ENCODE measurements around the gene RAPGEF1.
"Not testable (repeated sequence)": the region's sequence is repeated elsewhere in the genome, so short reads cannot be mapped to it uniquely, and the experiment has no call there.

The RAPGEF1 gene

DNA sequence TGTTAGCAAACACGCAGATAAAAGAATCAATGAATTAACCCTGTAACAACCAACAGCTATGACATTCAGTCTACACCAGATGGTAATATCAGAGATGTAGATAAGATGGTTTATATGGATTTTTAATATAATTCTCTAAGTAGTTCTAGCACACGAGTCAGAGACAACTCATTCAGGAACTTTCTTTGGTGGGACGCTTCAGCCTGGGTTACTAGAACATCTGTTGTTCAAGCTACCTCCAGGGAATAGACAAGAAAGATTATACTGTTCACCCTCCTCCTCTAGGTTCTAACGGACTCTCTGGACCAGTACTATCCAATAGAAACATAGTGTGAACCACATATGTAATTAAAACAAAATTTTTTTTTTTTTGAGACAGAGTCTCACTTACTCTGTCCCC, 73.8 kb downstream of the RAPGEF1 start:
- TF ChIP-seq ZFX (IDR thresholded peaks at IDR 0.05; ENCODE audit: borderline replicate concordance) = no peak
- TF ChIP-seq, protein P1, sequence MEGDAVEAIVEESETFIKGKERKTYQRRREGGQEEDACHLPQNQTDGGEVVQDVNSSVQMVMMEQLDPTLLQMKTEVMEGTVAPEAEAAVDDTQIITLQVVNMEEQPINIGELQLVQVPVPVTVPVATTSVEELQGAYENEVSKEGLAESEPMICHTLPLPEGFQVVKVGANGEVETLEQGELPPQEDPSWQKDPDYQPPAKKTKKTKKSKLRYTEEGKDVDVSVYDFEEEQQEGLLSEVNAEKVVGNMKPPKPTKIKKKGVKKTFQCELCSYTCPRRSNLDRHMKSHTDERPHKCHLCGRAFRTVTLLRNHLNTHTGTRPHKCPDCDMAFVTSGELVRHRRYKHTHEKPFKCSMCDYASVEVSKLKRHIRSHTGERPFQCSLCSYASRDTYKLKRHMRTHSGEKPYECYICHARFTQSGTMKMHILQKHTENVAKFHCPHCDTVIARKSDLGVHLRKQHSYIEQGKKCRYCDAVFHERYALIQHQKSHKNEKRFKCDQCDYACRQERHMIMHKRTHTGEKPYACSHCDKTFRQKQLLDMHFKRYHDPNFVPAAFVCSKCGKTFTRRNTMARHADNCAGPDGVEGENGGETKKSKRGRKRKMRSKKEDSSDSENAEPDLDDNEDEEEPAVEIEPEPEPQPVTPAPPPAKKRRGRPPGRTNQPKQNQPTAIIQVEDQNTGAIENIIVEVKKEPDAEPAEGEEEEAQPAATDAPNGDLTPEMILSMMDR (IDR thresholded peaks at IDR 0.05) = no peak
- H3K27ac ChIP-seq = no peak overlapping the region

DNA sequence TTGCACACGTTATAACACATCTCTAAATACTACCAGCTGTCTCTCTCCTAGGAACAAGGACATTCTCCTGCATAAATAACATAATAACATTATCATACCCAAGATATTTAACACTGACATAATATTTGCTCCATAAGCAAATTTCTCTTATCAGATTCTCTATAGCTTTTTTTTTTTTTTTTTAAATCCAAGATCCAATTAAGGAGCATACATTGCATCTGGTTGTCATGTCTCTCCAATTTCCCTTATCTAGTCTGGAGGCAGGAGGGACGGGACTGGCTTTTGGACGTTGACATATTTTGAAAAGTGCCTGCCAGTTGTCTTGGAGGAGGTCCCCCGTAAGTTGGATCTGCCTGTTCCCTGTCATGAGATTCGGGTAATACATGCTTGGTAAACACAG, 76.6 kb downstream of the RAPGEF1 start:
- TF ChIP-seq, protein P1 (IDR thresholded peaks at IDR 0.05) = no peak
- no peak for TF ChIP-seq ZFX (IDR thresholded peaks at IDR 0.05; ENCODE audit: borderline replicate concordance)
- H3K27ac ChIP-seq = no peak overlapping the region

DNA sequence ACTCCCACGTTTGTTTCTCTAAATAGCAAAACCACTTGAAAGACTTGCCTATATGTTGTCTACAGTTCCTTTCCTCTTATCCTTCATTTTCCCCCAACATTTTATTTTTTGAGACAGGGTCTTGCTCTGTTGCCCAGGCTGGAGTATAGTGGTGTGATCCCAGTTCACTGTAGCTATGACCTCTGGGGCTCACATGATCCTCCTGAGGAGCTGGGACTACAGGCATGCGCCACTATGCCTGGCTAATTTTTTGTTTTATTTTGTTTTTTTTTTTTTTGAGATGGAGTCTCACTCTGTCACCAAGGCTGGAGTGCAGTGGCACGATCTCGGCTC, 77.6 kb downstream of the RAPGEF1 start:
- H3K27ac ChIP-seq = not testable (repeated sequence)

DNA sequence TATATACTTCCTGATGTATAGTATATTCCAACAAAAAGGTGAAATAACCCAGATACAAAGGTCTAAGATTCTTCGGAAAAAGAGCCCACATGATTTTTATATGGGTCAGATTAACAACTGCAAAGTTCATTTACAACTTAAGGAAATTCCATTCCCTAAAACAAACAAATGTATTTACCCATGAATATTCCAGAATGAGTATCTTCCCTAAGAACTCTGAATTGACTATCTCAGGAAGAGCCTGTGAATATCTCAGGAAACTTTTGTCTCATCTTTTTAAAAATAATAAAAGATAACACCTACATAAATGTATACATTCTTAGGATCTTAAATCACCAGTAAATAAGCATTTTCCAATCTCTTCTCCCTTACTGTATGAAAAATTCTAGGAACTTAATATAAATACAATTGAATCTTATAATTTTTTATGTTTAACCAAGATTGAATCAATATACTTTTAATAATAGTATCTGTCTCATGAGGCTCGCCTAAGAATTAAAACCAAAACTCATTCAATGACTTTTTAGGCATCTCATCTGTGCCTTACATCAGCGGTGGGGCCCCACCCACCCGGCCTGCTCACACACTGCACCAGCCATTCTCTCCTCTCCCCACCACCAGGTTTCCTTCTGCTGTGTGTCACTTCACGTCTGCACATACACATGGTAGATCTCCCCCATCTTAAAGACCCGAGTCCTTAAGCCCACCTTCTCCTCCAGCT, 78.1 kb downstream of the RAPGEF1 start:
- no peak overlapping the region for H3K27ac ChIP-seq
- TF ChIP-seq ZFX (IDR thresholded peaks at IDR 0.05; ENCODE audit: borderline replicate concordance) = no peak
- TF ChIP-seq, protein P1 (IDR thresholded peaks at IDR 0.05) = no peak

DNA sequence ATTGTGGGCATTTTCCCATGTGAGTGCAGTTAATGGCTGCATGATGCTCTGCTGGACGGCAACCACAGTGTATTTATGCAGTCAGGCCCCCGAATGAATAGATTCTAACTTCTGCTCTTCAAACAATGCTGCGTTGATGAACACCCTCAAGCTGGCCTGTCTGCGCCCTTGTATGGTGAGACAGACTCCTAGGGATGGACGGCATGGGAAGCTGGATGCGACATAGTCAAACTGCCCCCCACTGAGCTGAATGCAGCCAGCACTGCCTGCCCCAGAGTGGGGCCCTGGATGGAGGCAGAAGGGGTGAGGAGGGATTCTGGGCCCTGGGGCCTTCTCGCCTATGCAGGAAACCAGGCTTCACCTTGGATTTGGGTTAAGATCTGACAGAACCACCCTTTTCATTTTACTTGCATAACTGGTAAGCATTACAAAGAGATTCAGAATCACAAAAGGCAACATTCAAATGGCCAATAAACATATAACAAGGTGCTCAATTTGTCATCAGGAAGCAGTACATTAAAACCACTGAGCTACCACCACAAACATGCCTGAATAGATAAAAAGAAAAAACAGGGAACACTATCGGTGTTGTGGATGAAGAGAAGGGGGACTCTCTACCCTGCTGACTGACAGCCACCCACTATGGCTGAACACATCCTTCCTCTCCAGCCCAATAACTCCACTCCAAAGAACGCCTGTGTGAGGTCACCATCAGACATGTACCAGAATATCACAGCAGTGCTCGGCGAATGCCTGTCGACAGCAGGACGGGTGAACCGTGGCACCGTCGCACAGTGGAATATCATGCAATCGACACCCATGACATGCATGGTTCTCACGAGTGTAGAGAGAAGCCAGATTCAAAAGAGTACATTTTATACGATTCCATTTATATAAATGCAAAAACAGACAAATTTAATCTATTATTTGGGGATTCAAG, 79.1 kb downstream of the RAPGEF1 start:
- TF ChIP-seq, protein P1 (IDR thresholded peaks at IDR 0.05) = no peak
- TF ChIP-seq ZFX (IDR thresholded peaks at IDR 0.05; ENCODE audit: borderline replicate concordance) = no peak
- no peak overlapping the region for H3K27ac ChIP-seq

DNA sequence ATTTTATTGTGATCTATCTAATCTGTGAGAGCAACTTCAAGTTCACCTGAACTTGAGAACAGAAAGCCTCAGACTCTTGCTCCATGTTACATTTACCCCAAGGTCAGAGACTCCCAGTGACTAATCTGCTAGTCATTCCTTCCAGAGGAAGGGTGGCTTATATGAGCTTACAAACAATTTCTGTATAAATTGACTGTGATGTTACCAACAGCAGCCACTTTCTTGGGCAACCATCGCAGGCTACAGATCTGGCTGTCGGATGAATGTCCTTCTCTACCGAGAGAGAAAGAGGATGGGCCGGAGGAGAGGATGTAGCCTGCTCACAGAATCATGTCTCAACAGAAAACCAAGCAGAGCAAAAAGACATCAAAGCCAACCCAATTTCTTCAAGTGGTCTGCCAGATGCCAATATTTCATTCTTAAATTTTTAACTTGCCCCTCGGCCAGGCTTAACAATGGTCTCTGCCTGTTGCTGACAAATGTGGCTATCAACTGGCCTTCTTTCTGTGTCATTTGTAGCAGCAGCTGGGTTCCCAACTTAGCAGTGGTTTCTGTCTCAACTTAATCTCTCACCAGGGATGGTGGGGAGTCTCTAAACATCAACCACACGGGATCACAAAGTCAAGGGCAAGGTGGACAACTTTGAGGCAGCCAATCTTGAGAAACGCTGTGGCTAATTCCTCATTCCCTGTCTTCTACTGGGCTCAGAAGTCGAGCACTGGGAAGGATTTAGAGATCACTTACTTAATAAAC, 81.3 kb downstream of the RAPGEF1 start:
- peak overlapping the region; percentile 69 for H3K27ac ChIP-seq
- no peak for TF ChIP-seq ZFX (IDR thresholded peaks at IDR 0.05; ENCODE audit: borderline replicate concordance)
- TF ChIP-seq, protein P1 (IDR thresholded peaks at IDR 0.05) = no peak

DNA sequence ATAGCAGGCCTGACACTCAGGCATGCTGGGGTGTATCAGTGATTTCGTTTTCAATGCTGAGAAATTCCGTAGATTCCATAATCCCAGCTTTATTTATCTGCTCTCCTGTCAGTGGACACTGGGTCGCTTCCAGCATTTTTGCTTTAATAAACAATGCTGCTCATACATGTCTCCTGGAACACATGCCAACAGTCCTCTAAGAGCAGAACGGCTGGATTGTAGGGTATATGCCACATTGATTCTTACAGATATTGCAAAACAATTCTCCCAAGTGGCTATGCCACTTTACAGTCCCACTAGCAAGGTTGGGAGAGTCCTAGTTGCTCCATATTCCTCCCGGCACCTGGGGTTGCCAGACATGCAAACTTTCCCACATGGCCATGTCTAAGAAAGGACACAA, 81.9 kb downstream of the RAPGEF1 start:
- H3K27ac ChIP-seq = peak overlapping the region; percentile 69
- no peak for TF ChIP-seq ZFX (IDR thresholded peaks at IDR 0.05; ENCODE audit: borderline replicate concordance)
- TF ChIP-seq, protein P1 (IDR thresholded peaks at IDR 0.05) = no peak

Data from 22Rv1 (cell line).